Activated CD8-positive, alpha-beta T cell treated with anti-CD3 and anti-CD28 coated beads for 36 hours (primary cell): Measurements from ENCODE around the gene ZC3H10. TPM values are rescaled to one million over a fixed set of nuclear protein-coding genes. Genes with fewer than 3 reads are reported as not detected.
"Not testable (repeated sequence)": the region's sequence is repeated elsewhere in the genome, so short reads cannot be mapped to it uniquely, and the experiment has no call there.

Source experiments
- ATAC-seq: fragments of 200-7000 bp; cut with Tn5 transposase; one replicate; pipeline ENCODE4 v1.10.0; 2021; ENCODE audit warnings: mild to moderate bottlenecking, moderate library complexity
- CTCF ChIA-PET: fragments of 350-600 bp; sonication (Branson Sonifier 250); formaldehyde crosslinking; loops from one replicate; lab custom pipeline; 2021; ENCODE audit warnings: antibody characterized with exemption; lab: Charles Lee
- POLR2A ChIA-PET: fragments of 350-600 bp; sonication (Branson Sonifier 250); formaldehyde crosslinking; loops from one replicate; lab custom pipeline; 2021; ENCODE audit warnings: antibody characterized with exemption; lab: Charles Lee
- DNase-seq: peaks from one replicate; pipeline ENCODE4 v3.0.0-alpha.2; 2020
- H3K27ac Mint-ChIP-seq: one replicate; pipeline ENCODE4 v1.8.0; 2021; ENCODE audit warnings: mild to moderate bottlenecking, mixed read lengths
- H3K27me3 Mint-ChIP-seq: one replicate; pipeline ENCODE4 v1.8.0; 2021; ENCODE audit warnings: mixed read lengths
- H3K36me3 Mint-ChIP-seq: one replicate; pipeline ENCODE4 v1.8.0; 2021; ENCODE audit warnings: low read depth, mixed read lengths
- H3K4me1 Mint-ChIP-seq: one replicate; pipeline ENCODE4 v1.8.0; 2021; ENCODE audit warnings: low read depth, mixed read lengths
- H3K4me3 Mint-ChIP-seq: one replicate; pipeline ENCODE4 v1.8.0; 2021; ENCODE audit warnings: mild to moderate bottlenecking, moderate library complexity, mixed read lengths
- H3K9me3 Mint-ChIP-seq: one replicate; pipeline ENCODE4 v1.8.0; 2021; ENCODE audit warnings: mixed read lengths
- intact Hi-C: fragments of 100-400 bp; cut with micrococcal nuclease; formaldehyde crosslinking; loops from one replicate; pipeline ENCODE4 v1.10.0; 2022
- total RNA-seq, 2 experiments: library from RNA; stranded (reverse); gene quantifications; one replicate each; pipeline ENCODE4 v1.2.3, GENCODE V29; 2021
- TF ChIP-seq, protein P1 (sequence below): fragments of 200-600 bp; IDR thresholded peaks from one replicate; pipeline ENCODE4 v1.8.0; 2022; ENCODE audit warnings: antibody characterized with exemption, mild to moderate bottlenecking

The ZC3H10 gene
- total RNA-seq, 2 experiments from 2014 or later: 6.8 to 7.2 TPM

GRCh38 chr12:56153678-56154065, 35.6 kb downstream of the ZC3H10 start:
- CTCF ChIA-PET: interaction anchor here (1.0 to 3.1 kb wide), 4 partner anchors 15 to 36 kb away, joined by 3 to 14 read pairs (median 6); partner anchors contain the start of genes SMARCC2 and ZC3H10
- POLR2A ChIA-PET: interaction anchor here (0.9 to 3.6 kb wide), 4 partner anchors 9 to 36 kb away, joined by 3 to 19 read pairs (median 4); partner anchors contain the start of genes RPL41 and ZC3H10
- intact Hi-C loops: loop anchor here (5.0 kb wide), 1 partner anchor 36 kb away; the partner anchor contains the start of genes RPL41 and ZC3H10
- Mint-ChIP-seq H3K4me1 (peaks cover 36% of the 10 kb centered on the region), H3K36me3 (peaks cover 18% of the 10 kb centered on the region), H3K27me3 (no peaks in the 10 kb centered on the region), H3K27ac (no peak overlapping the region), H3K9me3 (no peaks in the 10 kb centered on the region), H3K4me3 (peak overlapping the region; percentile 92)
- DNase-seq (no peak), ATAC-seq (no peak)
- TF ChIP-seq, protein P1, sequence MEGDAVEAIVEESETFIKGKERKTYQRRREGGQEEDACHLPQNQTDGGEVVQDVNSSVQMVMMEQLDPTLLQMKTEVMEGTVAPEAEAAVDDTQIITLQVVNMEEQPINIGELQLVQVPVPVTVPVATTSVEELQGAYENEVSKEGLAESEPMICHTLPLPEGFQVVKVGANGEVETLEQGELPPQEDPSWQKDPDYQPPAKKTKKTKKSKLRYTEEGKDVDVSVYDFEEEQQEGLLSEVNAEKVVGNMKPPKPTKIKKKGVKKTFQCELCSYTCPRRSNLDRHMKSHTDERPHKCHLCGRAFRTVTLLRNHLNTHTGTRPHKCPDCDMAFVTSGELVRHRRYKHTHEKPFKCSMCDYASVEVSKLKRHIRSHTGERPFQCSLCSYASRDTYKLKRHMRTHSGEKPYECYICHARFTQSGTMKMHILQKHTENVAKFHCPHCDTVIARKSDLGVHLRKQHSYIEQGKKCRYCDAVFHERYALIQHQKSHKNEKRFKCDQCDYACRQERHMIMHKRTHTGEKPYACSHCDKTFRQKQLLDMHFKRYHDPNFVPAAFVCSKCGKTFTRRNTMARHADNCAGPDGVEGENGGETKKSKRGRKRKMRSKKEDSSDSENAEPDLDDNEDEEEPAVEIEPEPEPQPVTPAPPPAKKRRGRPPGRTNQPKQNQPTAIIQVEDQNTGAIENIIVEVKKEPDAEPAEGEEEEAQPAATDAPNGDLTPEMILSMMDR: no peak

- Mint-ChIP-seq H3K27me3 (no peaks in the 10 kb centered on the region), H3K4me1 (peaks cover 36% of the 10 kb centered on the region), H3K36me3 (peaks cover 24% of the 10 kb centered on the region), H3K9me3 (no peaks in the 10 kb centered on the region), H3K4me3 (no peak overlapping the region), H3K27ac (no peak overlapping the region)
- TF ChIP-seq, protein P1: no peak
- DNase-seq (no peak), ATAC-seq (no peak)
- ChIA-PET POLR2A (interaction anchor here (0.9 to 3.6 kb wide), 7 partner anchors 9 to 50 kb away, joined by 3 to 19 read pairs (median 4); partner anchors contain the start of genes ESYT1, PA2G4, RPL41 and ZC3H10), CTCF (interaction anchor here (0.7 to 3.1 kb wide), 6 partner anchors 12 to 36 kb away, joined by 3 to 14 read pairs (median 6); partner anchors contain the start of genes SMARCC2 and ZC3H10)
- intact Hi-C loops: loop anchor here (5.0 kb wide), 1 partner anchor 37 kb away; the partner anchor contains the start of genes RPL41 and ZC3H10
Measured at GRCh38 chr12:56154246-56154771, 36.2 kb downstream of the ZC3H10 start.

DNA sequence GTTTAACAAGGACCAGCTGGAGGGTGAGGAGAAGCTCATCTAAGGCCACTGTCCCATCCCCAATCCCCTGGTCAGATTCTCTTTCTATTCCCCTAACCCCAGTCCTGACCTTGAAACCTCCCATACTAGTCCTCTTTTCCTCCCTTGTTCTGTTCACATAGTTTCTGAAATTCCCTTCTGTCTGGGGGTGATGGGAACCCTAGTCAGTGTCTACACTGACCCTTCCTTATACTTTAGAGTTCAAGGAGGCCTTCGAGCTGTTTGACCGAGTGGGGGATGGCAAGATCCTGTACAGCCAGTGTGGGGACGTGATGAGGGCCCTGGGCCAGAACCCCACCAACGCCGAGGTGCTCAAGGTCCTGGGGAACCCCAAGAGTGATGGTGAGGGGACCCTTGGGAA, 36.8 kb downstream of the ZC3H10 start:
- H3K4me1 Mint-ChIP-seq: peaks cover 38% of the 10 kb centered on the region
- POLR2A ChIA-PET: interaction anchor here (0.9 to 3.6 kb wide), 7 partner anchors 11 to 67 kb away, joined by 3 to 19 read pairs (median 4); partner anchors contain the start of genes ESYT1, PA2G4, RNF41 and RPL41
- intact Hi-C loops: loop anchor here (5.0 kb wide), 1 partner anchor 38 kb away; the partner anchor contains the start of genes RPL41 and ZC3H10
- peaks cover 29% of the 10 kb centered on the region for H3K36me3 Mint-ChIP-seq
- no peak overlapping the region for H3K4me3 Mint-ChIP-seq
- no peaks in the 10 kb centered on the region for H3K9me3 Mint-ChIP-seq
- H3K27ac Mint-ChIP-seq: no peak overlapping the region
- CTCF ChIA-PET: interaction anchor here (0.7 to 3.1 kb wide), 6 partner anchors 12 to 37 kb away, joined by 3 to 14 read pairs (median 6); partner anchors contain the start of genes SMARCC2 and ZC3H10
- DNase-seq (no peak), ATAC-seq (no peak)
- TF ChIP-seq, protein P1: no peak
- no peaks in the 10 kb centered on the region for H3K27me3 Mint-ChIP-seq

- Mint-ChIP-seq H3K9me3 (no peaks in the 10 kb centered on the region), H3K4me3 (no peak overlapping the region), H3K36me3 (peaks cover 35% of the 10 kb centered on the region), H3K27ac (no peak overlapping the region), H3K27me3 (no peaks in the 10 kb centered on the region), H3K4me1 (peaks cover 39% of the 10 kb centered on the region)
- ChIA-PET CTCF (interaction anchor here (0.7 to 3.1 kb wide), 5 partner anchors 13 to 37 kb away, joined by 3 to 14 read pairs (median 9); partner anchors contain the start of genes SMARCC2 and ZC3H10), POLR2A (interaction anchor here (1.3 to 3.6 kb wide), 4 partner anchors 28 to 67 kb away, joined by 3 to 19 read pairs (median 8); partner anchors contain the start of genes ESYT1, PA2G4, RNF41 and RPL41)
- intact Hi-C loops: no loop called here
- no peak for ATAC-seq
- no peak for DNase-seq
- TF ChIP-seq, protein P1: no peak
Measured at GRCh38 chr12:56155256-56155845, 37.3 kb downstream of the ZC3H10 start.

DNA sequence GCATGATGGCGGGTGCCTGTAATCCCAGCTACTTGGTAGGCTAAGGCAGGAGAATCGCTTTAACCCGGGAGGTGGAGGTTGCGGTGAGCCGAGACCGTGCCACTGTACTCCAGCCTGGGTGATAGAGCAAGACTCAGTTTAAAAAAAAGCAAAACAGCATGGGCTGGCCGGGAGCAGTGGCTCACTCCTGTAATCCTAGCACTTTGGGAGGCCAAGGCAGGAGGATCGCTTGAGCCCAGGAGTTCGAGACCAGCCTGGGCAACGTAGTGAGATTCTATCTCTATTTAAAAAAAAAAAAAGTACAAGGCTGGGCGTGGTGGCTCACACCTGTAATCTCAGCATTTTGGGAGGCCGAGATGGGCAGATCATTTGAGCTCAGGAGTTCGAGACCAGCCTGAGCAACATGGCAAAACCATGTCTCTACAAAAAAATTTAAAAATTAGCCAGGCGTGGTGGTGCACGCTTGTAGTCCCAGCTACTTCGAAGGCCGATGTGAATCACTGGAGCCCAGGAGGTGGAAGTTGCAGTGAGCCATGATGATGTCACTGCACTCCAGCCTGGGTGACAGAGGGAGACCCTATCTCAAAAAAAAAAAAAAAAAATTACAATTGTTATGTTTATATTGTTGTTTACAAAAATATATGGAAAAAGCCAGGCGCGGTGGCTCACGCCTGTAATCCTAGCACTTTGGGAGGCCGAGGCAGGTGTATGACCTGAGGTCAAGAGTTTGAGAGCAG, 38.6 kb downstream of the ZC3H10 start:
- ATAC-seq, H3K9me3 Mint-ChIP-seq, intact Hi-C loops, H3K27me3 Mint-ChIP-seq, DNase-seq: not testable (repeated sequence)
- CTCF ChIA-PET: interaction anchor here (0.6 to 3.1 kb wide), 3 partner anchors 30 to 37 kb away, joined by 3 to 14 read pairs (median 12); partner anchors contain the start of gene SMARCC2
- POLR2A ChIA-PET: interaction anchor here (0.6 to 3.6 kb wide), 7 partner anchors 8 to 52 kb away, joined by 3 to 19 read pairs (median 4); partner anchors contain the start of genes PA2G4, RPL41 and ZC3H10
- Mint-ChIP-seq H3K4me1 (peaks cover 40% of the 10 kb centered on the region), H3K27ac (peak overlapping the region; percentile 98), H3K36me3 (peaks cover 45% of the 10 kb centered on the region), H3K4me3 (peak overlapping the region; percentile 95)
